PFSK-1 (cell line): ENCODE measurements around the gene FAR2.

Experiments
- POLR2AphosphoS5 ChIP-seq: IDR thresholded peaks from 2 replicates; pipeline ENCODE4 v1.6.1; 2012; ENCODE audit warnings: low read depth, mild to moderate bottlenecking, control low read depth, low read length, moderate library complexity
- REST ChIP-seq, 2 experiments: IDR thresholded peaks; 2 replicates each; pipeline versions ENCODE4 v1.6.1 to v1.8.0; 2011 to 2012; ENCODE audit warnings: low read depth in 2 of 2, low read length in 2 of 2, control low read depth in 1 of 2, inconsistent platforms in 1 of 2, mild to moderate bottlenecking in 1 of 2, moderate library complexity in 1 of 2; ENCODE audit not compliant: insufficient read depth in 1 of 2
- SIN3A ChIP-seq: IDR thresholded peaks from 2 replicates; pipeline ENCODE4 v1.6.1; 2012; ENCODE audit warnings: mild to moderate bottlenecking, low read length, moderate library complexity, borderline replicate concordance; ENCODE audit not compliant: insufficient read depth
- TAF1 ChIP-seq: IDR thresholded peaks from 2 replicates; pipeline ENCODE4 v1.6.1; 2012; ENCODE audit warnings: low read length, control low read depth, borderline replicate concordance; ENCODE audit not compliant: insufficient read depth

DNA sequence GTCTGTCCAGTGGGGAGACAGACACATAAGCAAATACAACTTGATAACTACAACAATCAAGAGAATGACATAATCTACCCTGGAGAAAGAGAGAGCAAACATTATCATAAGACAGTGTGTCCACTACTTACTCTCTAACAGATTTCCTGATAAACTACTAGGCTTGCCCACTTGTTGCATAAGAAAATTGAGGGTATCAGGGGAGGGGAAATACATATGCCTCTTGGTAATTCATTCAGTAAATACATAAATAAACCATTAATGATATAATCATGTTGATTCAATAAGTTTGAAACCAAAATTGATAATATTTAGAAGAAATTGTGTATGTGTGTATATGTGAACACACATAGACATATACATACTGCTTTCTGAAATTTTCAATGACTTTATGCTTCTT lies 155.3 kb downstream of the FAR2 start:
- TF ChIP-seq SIN3A (no peak), POLR2AphosphoS5 (no peak), TAF1 (no peak), REST (IDR thresholded peaks at IDR 0.05; ENCODE audit: insufficient read depth in 1 of 2, low read depth in 2 of 2, low read length in 2 of 2) (no peak)
